Thymus (tissue), 11 donors: ENCODE data around the gene FIP1L1. TPM values are rescaled to one million over a fixed set of nuclear protein-coding genes. Genes with fewer than 3 reads are reported as not detected.

Source experiments
- DNase-seq, 9 donors: peaks; one replicate each; pipeline ENCODE4 v3.0.0-alpha.2; 2013; ENCODE audit warnings: low spot score in 9 of 9, low read depth in 6 of 9, missing footprints in 1 of 9
- H3K27ac ChIP-seq, 2 donors: one replicate each; pipeline ENCODE4 v1.5.1; 2013; ENCODE audit warnings: control low read depth in 1 of 2, low read depth in 1 of 2, low read length in 1 of 2, mild to moderate bottlenecking in 1 of 2, moderate library complexity in 1 of 2
- H3K27me3 ChIP-seq, 2 donors: one replicate each; pipeline ENCODE4 v1.5.1; 2013; ENCODE audit warnings: low read length in 1 of 2; ENCODE audit not compliant: control insufficient read depth in 2 of 2, insufficient read depth in 1 of 2
- H3K36me3 ChIP-seq, 2 donors: one replicate each; pipeline ENCODE4 v1.5.1; 2013; ENCODE audit warnings: low read length in 1 of 2, mild to moderate bottlenecking in 1 of 2, moderate library complexity in 1 of 2; ENCODE audit not compliant: control insufficient read depth in 2 of 2, insufficient read depth in 2 of 2
- H3K4me1 ChIP-seq, 2 donors: one replicate each; pipeline ENCODE4 v1.5.1; 2013; ENCODE audit warnings: low read length in 2 of 2; ENCODE audit not compliant: control insufficient read depth in 2 of 2, insufficient read depth in 2 of 2
- H3K4me3 ChIP-seq, 2 donors: one replicate each; pipeline ENCODE4 v1.5.1; 2013; ENCODE audit warnings: low read length in 2 of 2, control low read depth in 1 of 2, mild to moderate bottlenecking in 1 of 2
- H3K9me3 ChIP-seq, 2 donors: one replicate each; pipeline ENCODE4 v1.5.1; 2013; ENCODE audit warnings: low read length in 1 of 2, mild to moderate bottlenecking in 1 of 2; ENCODE audit not compliant: control insufficient read depth in 2 of 2, insufficient read depth in 1 of 2
- WGBS: extraction: QIAGEN DNeasy Blood & Tissue Kit; methylation state at CpG from one replicate; pipeline ENCODE4 v1.1.7; 2013; 5-methylcytosine and 5-hydroxymethylcytosine counted together
- polyA plus RNA-seq: library from polyadenylated mRNA; stranded (reverse); fragments of 200-250 nt; gene quantifications from one replicate; pipeline ENCODE4 v1.2.3, GENCODE V29; 2013
- total RNA-seq: library from RNA; stranded (reverse); fragments of 120-200 nt; gene quantifications from one replicate; pipeline ENCODE4 v1.2.4, GENCODE V29; 2013
- donor health status: healthy.

Gene FIP1L1
- total and polyA plus RNA-seq, 2 donors: 66.4 to 68.0 TPM

DNA sequence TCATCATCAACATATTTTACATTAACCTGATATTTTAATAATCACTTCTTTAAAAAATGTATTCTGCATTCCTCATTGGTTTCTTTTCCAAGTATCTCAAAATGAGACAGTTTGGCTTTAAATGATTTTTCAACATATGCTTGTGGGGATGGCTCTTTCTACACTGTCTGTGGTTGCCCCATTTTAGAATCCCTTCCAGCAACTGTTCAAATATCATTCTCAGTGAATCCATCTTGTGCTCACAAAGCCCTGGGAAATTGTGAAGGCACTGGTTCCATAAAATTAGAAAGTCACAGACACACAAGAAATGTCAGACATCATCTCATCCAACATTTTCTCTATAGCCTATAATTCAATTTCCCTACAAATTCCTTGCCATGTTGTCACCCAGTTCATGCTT is 110.3 kb downstream of the FIP1L1 start:
- Histone ChIP-seq H3K4me3 (no peak overlapping the region), H3K9me3 (no peaks in the 10 kb centered on the region), H3K36me3 (no peaks in the 10 kb centered on the region), H3K4me1 (no peaks in the 10 kb centered on the region), H3K27me3 (no peaks in the 10 kb centered on the region), H3K27ac (no peak overlapping the region)
- DNase-seq: no peak

DNA sequence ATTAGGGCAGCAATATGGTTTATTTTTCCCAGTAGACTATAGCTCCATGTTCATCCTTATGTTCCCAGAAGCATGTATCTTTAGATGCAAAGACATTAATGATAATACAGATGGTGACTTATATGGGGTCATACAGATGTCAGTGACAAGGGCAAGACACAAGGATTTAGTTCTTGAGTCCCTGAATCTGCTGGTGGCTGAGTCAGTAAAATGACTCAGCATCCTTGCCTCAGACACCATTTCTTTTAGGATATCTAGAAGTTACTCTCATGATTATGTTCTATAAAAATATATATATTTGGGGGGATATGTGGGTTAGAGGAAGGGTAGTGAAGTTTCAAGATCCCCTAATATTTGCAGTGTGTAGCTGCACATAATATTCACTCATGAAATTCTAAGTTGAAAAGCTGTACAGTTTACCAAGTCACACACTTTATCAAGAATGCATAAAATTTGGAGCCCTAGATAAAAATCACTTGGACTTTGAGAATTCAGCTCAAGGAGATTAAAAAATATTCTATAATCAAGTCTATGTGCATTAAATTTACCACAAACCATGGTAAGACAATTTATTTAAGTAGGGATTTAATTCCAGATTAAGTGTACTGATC is 111.9 kb downstream of the FIP1L1 start:
- Histone ChIP-seq H3K36me3 (no peaks in the 10 kb centered on the region), H3K27ac (no peak overlapping the region), H3K4me1 (no peaks in the 10 kb centered on the region), H3K27me3 (no peaks in the 10 kb centered on the region), H3K9me3 (no peaks in the 10 kb centered on the region), H3K4me3 (no peak overlapping the region)
- DNase-seq: no peak

DNA sequence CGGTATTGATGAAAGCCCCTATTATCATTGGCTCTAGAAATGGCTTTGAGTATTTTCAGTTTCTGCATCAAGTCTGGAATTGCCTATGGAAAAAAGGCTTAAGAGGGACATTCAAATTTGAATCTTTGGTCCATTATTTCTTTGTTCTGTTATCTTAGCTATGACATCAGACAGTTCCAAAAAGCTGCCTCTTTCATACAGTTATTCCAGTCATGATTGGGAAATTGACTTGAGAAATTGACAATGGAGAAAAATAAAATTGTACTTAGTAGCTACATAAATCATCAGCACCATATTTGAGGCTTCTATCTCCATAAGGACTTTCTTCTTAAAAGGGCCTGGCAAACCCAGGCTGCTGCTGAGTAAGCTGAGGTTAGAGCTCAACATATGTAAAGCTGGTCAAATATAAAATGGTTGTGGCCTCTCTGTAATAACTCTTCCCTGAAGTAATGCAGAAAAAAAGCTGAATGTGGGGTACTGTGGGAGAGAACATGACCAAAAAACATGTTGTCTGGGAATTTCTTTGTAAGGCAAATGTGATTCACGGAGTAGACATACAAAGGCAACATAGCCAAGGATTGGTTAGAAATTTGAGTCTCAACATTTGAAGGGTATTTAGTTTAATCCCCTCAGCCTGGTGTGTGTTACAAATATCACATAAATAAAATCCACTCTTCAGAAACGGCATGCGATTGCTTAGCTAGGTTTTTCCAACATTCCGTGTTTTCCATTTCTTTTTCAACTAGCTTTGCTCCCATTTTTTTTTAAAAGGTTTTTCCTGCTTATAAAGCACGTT is 112.9 kb downstream of the FIP1L1 start:
- Histone ChIP-seq H3K27ac (no peak overlapping the region), H3K9me3 (no peaks in the 10 kb centered on the region), H3K4me1 (no peaks in the 10 kb centered on the region), H3K36me3 (no peaks in the 10 kb centered on the region), H3K27me3 (no peaks in the 10 kb centered on the region), H3K4me3 (no peak overlapping the region)
- 91% methylated on average over 6 of the region's 6 CpGs for WGBS
- no peak for DNase-seq

DNA sequence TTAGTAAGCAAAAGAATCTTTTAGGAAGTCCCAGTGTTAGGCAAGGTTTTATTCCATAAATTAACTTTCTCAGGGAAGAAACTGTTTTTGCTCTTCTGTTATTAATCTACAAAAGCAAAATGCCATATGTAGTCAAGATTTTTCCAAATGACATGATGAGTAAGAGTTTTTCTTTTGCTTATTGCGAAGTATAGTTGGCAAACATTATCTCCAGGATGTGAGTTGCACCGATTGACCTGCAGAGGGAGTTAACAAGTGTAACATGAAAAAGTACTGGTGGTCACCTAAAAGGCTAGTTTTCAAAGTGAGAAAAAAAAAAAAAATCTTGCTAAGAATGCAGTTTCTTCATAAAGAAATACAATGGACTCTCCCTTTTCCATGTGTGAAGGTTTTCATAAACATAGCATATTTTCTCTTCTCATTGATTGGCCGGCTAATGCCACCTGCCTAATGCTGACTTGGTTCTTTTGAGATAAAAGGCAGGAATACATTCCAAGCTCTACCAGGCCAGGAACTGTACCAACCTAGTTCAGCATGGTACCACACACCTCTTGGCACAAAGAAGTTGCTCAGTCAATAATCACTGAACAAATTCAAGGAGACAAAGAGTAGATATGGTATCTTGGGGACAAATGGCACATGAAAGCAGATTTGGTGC is 113.7 kb downstream of the FIP1L1 start:
- peak in 1 of 9 donors; percentile 18 for DNase-seq
- WGBS: 69% methylated on average over 3 of the region's 3 CpGs
- Histone ChIP-seq H3K4me1 (no peaks in the 10 kb centered on the region), H3K36me3 (no peaks in the 10 kb centered on the region), H3K4me3 (no peak overlapping the region), H3K9me3 (no peaks in the 10 kb centered on the region), H3K27me3 (no peaks in the 10 kb centered on the region), H3K27ac (no peak overlapping the region)

DNA sequence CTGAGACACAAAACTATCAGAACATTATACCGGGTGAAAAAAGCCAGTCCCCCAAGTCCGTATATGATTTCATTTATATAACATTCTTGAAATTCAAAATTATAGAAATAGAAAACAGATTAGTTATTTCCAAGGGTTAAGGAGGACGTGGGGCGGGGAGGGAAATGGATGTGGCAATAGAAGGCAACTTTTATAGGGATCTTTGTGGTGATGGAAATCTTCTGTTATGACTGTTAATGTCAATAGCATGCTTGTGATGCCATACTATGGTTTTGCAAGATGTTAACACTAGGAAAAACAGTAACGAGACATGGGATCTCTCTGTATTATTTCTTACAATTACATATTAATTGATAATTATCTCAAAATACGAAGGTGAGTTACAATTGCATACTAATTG is 117.4 kb downstream of the FIP1L1 start:
- Histone ChIP-seq H3K9me3 (no peaks in the 10 kb centered on the region), H3K4me1 (no peaks in the 10 kb centered on the region), H3K27ac (no peak overlapping the region), H3K4me3 (no peak overlapping the region), H3K27me3 (no peaks in the 10 kb centered on the region), H3K36me3 (no peaks in the 10 kb centered on the region)
- WGBS: 96% methylated on average over 6 of the region's 6 CpGs
- no peak for DNase-seq

DNA sequence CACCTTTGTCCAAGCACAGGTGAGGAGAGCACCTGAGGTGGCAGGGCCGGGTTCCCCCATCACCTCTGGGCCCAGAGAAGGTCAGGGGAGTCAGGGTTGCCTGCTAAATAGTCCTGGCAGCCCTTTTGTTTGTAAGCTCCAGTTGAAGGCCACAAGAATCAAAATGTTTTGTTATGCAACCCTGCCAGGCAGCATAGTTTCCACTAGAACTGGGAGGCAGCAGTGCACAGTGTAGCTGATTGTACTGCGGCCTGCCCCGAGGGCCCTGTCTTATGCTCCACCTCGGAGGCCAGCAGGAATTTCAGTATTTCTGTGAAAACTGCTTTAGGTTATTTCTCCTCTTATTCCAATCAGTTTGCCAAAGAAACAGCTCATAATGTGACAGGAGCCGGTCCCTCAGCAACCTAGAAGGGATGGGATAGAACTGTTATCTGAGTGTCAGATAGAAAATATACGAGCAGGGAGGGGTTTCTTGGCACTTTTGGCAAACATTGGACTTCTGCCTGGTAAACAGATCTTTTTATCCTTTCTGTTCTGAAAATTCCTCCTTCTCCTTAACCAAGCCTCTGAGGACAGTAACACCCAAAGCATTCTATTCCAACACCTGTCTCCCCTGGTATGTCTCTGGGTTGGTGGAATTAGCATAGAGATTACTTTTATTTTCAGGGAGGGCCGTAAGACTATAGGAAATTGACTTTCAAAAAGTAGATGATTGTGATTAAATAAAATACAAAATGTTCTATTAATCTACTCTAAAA is 120.2 kb downstream of the FIP1L1 start:
- Histone ChIP-seq H3K4me3 (no peak overlapping the region), H3K9me3 (no peaks in the 10 kb centered on the region), H3K27me3 (no peaks in the 10 kb centered on the region), H3K27ac (no peak overlapping the region), H3K4me1 (no peaks in the 10 kb centered on the region), H3K36me3 (no peaks in the 10 kb centered on the region)
- 92% methylated on average over 7 of the region's 7 CpGs for WGBS
- DNase-seq: no peak

DNA sequence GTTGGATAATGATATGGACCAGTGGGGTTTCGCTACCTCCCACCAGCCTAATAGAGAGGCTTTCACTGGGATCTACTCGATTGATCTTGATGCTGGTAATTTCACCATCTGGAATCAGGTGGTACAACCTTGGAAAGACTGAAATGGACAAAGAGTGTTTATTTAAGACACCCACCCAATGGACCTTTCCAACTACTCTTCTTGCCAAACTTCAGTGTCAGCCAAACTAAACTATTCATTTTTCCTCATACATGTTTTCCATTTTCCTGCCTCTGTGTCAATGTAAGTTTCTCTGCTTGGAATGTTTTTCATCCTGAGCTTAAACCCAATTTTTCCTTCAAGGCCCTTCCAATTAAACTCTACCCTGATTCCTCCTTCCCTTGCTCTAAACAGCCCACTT is 121.3 kb downstream of the FIP1L1 start:
- Histone ChIP-seq H3K9me3 (no peaks in the 10 kb centered on the region), H3K27me3 (no peaks in the 10 kb centered on the region), H3K4me3 (no peak overlapping the region), H3K36me3 (no peaks in the 10 kb centered on the region), H3K27ac (no peak overlapping the region), H3K4me1 (no peaks in the 10 kb centered on the region)
- DNase-seq: no peak
- 98% methylated on average over 2 of the region's 2 CpGs for WGBS

DNA sequence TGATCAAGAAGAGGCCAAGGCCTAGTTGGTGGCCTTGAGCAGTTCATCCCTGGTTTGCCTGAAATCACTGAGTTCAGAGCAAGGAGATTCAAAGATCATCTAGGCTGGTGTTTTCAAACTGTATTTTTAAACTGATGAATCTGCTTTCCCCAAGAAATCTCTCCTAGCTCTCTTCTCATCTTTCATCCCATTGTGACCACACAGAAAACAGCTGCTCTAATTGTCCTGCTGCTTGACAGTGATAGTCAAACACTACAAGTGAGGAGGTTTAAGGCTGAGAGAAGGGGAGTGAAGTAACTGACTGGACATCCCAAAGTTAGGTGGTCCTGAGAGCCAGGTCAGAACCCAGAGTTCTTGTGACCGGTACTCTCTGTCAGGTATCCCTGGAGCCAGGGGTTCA is 122.3 kb downstream of the FIP1L1 start:
- H3K9me3 ChIP-seq: no peaks in the 10 kb centered on the region
- no peaks in the 10 kb centered on the region for H3K27me3 ChIP-seq
- no peaks in the 10 kb centered on the region for H3K36me3 ChIP-seq
- no peak for DNase-seq
- H3K4me1 ChIP-seq: no peaks in the 10 kb centered on the region
- no peak overlapping the region for H3K27ac ChIP-seq
- H3K4me3 ChIP-seq: no peak overlapping the region
- WGBS: 98% methylated on average over 1 of the region's 1 CpG

DNA sequence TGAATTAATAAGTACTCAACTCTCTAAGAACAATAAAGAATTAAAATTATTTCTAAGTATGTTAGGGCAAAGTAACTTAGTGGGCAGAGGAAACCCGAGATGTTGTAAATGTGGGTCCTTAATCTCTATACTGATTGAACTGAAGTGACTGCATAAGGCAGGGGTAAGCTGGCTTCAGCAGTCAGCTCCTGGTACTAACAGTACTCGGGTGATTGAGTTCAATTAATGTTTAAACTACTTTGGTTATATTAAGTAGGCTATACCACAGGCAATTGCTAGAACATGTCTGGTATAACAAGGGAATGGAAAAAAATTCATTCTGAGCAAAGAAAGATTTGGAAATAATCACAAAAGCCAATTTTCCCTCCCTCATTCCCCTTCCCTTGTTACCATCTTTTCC is 123.1 kb downstream of the FIP1L1 start:
- no peaks in the 10 kb centered on the region for H3K4me1 ChIP-seq
- DNase-seq: no peak
- H3K4me3 ChIP-seq: no peak overlapping the region
- H3K9me3 ChIP-seq: no peaks in the 10 kb centered on the region
- H3K27me3 ChIP-seq: no peaks in the 10 kb centered on the region
- WGBS: 94% methylated on average over 2 of the region's 2 CpGs
- H3K36me3 ChIP-seq: no peaks in the 10 kb centered on the region
- H3K27ac ChIP-seq: no peak overlapping the region
